ENCODE data around the gene CTSH. TPM values are rescaled to one million over a fixed set of nuclear protein-coding genes. Genes with fewer than 3 reads are reported as not detected.

The CTSH gene
- polyA plus RNA-seq, 4 donors: 188 to 226 (median 197) TPM

Other genes starting within 250 kb of the CTSH start
- gene ADAMTS7, start 133.6 kb downstream of the CTSH start, polyA plus RNA-seq (ENCODE audit: insufficient read length in 4 of 4): 10 to 100 TPM; 21.6 to 35.1 (median 23.4) TPM
- gene MORF4L1, start 72.2 kb downstream of the CTSH start, polyA plus RNA-seq (ENCODE audit: insufficient read length in 4 of 4): 100 to 1,000 TPM; 719 to 838 (median 801) TPM
- gene RASGRF1, start 145.7 kb upstream of the CTSH start, polyA plus RNA-seq (ENCODE audit: insufficient read length in 4 of 4): under 1 TPM; 0.19 to 0.44 (median 0.40) TPM